Stimulated activated CD8-positive, alpha-beta memory T cell treated with anti-CD3 and anti-CD28 coated beads, Interleukin-7, amount 100 ng/mL, for 48 hours (primary cell): ENCODE data around the gene MAPT.
"Not testable (repeated sequence)": the region's sequence is repeated elsewhere in the genome, so short reads cannot be mapped to it uniquely, and the experiment has no call there.

Source experiments
- DNase-seq, 2 donors: peaks; one replicate each; pipeline ENCODE4 v3.0.0-alpha.2; 2020; ENCODE audit warnings: low read depth in 1 of 2; ENCODE audit errors: extremely low read depth in 1 of 2

Gene MAPT

DNA sequence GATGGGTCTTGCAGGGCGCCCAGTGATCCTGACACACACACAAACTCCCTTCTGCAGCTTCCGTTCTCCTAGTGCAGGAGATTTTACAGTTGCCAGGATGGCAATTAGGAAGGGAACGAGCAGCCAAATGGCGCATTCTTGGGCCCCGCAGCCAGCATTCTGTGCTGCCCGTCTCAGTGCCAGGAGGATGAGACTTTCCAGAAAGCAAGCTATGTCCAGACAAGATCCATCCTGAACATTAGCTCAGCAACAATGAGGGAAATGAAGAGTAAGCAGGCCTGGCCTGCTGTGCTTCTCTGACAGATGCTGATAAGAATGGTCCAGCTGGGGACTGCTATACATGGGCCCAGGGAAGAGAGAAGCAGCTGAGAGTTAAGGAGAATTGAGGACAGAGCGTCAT is 33.2 kb upstream of the MAPT start:
- DNase-seq: no peak

DNA sequence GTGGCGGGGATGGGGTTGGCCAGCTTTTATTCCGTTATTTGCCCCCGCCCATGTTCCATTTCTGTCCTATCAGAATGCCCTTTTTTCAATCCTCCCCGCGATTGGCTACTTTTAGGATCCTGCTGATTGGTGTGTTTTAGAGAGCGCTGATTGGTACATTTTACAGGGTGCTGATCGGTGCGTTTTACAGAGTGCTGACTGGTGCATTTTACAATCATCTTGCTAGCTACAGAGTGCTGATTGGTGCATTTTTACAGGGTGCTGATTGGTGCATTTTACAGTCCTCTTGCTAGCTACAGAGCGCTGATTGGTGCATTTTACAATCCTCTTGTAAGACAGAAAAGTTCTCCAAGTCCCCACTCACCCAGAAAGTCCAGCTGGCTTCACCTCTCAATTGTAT is 32.2 kb upstream of the MAPT start:
- not testable (repeated sequence) for DNase-seq

DNA sequence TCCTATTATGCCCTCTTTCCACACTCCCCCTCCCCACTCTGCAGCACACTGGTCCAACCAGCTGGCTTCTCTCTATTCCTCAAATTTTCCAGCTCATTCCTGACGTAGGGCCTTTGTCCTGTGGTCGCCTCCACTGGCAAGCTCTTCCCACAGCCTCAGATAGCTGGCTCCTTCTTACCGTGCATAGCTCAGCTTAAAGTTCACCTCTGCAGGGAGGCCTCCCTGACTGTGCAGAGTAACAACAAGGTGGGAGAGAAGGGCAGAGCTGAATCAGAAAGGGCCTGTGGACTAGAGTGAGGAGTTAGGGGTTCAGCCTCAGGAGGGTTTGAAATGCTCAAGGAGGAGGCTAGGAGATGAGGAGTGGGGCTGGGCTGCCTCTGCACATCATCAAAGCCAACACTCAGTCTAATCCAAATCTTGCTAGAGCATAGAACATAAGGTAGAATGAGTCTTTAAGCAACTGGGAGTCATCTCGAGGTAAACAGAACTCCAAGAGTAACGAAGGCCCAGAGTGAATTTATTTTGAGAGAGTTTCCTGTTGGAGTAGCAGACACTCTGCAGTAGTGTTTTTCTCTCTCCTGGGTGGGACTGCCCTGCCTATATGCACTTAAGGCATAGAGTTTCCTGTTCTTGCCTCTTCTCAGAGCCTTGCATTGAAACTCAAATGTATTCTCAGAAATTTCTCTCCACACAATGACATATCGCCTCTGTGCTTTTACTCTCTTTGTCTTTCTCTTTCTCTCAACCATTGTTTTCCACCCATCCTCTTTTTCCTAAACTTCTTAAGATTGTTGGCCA is 30.3 kb upstream of the MAPT start:
- no peak for DNase-seq

DNA sequence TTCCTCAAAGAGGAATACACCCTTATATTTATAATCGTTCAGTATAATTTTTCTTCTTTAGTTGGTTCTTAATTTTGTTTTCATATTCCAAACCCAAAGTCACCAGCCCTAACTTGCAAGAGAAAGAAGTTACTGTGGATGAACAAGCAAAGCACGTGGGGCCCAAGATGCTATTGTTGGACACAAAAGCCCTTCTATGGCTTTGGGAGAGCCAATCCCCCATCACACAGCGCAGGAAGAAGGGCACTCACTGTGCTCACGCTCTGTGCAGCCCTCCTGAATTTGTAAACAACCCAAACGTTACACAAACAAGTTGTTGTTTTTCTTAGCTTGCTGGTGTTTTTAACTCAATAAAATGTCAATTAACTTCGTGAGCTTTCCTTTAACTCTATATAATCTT is 27.2 kb upstream of the MAPT start:
- no peak for DNase-seq

DNA sequence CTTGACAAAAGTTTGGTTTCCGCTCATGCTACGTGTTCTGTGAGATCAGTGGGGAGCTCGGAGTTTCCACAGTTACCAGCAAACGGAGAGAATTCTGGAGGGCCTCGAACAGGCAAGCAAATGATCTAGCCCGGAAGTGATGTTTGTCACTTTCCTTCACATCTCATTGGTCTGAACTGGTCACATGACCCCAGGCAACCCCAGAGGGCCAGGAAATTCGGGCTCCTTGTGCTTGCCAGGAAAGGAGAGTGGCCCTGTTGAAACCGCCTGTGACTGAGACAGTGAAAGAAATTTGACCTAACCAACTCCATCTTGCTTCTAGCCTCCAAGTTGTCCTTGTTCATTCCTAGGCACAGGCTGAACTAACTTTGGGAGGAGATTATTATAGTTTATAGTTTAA is 26.7 kb upstream of the MAPT start:
- DNase-seq: no peak

DNA sequence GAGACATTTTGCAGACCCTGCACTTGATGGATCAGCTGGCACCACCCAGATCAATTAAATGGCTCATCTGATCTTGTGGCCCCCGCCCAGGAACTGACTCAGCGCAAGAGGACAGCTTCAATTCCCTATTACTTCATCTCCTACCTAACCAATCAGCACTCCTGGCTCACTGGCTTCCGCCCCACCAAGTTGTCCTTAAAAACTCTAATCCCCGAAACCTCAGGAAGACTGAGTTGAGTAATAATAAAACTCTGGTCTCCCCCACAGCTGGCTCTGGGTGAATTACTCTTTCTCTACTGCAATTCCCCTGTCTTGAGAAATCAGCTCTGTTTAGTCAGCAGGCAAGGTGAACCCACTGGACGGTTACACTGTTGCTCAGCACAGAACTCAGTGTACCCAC is 26.1 kb upstream of the MAPT start:
- DNase-seq: no peak

DNA sequence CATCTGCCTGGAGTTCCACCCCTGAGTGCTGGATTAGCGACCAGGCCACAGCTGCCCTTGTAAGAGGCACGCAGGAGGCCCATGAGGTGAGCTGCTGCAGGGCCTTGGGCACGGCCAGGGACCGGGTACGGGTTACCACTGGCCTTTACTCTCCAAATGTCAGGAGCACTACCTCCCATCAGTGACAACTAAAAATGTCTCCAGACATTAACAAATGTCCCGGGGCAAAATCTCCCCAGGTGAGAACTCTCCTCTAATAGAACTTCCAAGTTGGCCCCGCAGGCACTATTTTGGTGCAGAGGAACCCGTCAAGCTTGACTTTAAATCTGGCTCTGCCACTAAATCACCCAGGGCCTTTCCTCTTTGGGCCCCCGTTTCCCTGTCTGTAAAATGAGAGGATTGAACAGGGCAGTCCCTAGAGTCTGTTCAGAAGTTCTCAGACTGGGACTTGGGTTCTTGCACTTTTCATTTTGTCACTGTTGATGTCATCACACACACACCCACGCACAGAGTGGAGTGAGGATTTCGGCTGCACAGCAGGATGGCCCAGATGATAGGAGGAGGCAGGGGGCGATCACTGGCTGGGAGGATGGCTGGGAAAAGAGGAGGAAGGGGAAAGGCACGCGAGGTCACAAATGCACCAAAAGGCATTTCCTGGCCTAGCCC is 24.5 kb upstream of the MAPT start:
- DNase-seq: no peak

DNA sequence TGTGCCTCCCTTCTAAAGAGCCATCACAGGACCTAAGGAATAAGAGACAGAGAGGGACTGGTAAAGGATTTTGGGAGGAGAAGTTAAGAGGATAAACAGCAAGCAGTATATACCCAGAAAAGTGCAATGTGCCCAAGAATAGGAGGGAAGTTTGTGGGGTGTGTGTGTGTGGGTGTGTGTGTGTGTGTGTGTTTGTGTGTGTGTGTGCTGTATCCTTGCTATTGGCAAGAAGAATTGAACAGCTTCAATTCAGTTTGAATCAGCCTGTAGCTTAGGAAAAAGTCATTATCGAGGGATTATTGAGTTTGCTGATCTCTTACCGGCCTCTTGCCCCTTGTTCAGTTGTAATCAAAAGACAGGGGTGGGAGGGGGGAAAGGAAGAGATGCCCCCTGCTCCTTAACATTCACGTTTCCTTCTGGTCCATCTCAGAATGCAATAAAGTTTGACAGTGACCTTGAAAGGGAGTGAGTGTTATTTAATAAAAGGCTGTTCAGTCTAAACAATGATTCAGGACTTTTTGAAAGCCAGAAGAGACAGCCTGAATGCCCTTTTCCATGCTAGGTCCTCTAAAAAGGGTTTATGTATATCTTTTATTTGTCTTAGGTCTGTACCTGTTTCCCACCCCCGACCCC is 23.9 kb upstream of the MAPT start:
- no peak for DNase-seq

DNA sequence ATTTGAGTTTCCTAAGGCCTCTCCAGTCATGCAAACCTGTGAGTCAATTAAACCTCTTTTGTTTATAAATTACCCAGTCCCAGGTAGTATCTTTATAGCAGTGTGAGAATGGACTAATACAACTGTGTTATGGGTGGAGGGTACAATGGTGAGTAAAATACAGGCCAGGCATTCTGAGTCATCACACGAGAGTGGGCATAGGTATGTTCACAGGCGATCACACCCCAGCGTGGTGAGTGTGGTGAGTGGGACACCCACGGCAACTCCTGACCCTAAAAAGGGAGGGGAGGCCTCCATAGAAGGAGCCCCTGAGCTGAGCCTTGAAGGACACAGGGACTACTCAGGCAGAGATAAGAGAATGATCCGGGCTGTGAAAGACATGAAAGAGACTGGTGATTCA is 22.6 kb upstream of the MAPT start:
- DNase-seq: no peak

DNA sequence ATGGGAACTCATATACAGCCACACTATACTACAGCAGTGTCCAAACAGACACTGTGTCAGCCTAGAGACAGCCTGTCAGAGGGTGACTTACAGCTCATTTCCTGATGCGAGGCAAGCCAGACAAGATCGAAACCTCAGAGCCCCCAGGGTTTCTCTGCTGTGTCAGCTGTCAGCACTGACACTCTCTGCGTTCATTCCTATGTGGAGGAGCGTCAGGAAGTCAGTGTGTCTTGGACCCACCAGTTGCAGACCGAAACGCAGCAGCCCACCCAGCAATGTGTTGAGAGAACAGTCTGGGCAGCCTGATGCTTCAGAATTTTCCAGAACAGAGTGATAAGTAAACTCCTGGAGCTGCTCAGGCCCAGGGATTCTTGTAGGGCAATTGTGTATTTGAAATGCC is 20.6 kb upstream of the MAPT start:
- DNase-seq: peak in 1 of 2 donors; percentile 42

DNA sequence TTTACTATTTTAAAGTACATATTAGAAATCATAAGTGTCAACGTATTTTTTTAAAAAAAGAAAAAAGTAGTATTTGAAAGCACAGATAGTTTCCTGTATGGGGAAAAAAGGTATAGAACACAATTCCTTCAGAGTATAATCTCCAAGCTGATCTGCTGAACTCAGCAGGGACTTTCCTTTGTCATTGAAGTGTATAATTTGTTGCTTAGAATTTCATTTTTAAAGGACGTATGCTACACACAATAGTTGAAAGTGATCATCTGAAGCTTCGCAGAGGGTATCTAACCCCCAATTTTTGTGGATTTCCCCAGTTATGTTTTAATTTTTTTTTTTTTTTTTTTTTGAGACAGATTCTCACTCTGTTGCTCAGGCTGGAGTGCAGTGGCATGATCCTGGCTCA is 20.2 kb upstream of the MAPT start:
- DNase-seq: no peak

DNA sequence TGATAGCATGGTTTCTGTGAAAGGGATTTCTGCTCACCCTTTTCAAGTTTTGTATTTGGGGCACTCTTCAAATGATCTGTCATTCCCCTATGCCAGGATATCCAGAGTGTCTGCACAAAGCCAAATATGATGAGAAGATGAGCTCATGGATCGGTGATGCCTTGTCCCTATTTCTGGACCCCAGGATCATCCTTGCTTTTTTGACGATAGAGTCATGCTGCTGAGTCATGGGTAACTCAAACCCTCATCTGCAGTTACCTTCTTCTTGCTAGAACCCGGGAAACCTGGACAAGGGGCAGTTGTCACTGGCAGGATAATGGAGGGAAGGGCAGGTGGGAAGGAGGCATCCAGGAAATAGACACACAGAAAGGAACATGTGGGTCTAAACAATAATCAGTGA is 17.8 kb upstream of the MAPT start:
- DNase-seq: no peak

DNA sequence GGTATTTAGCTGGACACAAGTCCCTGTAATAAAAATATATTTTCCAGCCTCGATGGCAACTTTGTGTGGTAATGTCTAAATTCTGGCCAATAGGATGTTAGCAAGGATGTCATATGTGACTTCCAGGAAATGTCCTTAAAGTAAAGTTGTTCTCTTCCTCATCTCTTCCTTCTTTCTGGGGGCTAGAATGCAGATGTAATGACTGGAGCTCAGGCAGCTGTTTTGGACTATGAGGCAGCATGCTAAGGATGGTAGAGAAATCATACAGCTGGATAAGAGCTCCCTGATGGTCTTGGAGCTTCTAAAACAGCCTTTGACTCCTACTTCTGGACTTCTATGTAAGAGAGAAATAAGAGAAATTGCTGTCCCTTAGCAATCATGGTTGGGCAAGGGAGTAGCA is 16.9 kb upstream of the MAPT start:
- no peak for DNase-seq

DNA sequence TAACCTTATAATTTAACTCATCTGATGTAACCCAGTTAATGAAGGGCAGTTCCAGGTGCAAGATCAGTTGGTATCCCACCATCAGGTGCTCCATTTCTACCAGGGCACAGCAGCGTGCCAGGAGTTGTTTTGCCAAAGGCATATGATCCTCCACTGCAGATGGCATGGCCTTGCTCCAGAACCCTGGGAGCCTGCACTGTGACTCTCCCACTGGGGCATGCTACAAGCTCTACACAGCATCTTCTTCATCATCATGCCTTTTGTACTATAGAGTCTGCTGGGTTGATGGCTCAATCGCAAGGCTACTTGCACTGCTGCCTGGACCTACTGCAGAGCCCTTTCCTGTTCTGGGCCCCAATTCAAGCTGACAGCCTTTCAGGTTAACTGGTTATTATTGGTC is 11.3 kb upstream of the MAPT start:
- DNase-seq: no peak

DNA sequence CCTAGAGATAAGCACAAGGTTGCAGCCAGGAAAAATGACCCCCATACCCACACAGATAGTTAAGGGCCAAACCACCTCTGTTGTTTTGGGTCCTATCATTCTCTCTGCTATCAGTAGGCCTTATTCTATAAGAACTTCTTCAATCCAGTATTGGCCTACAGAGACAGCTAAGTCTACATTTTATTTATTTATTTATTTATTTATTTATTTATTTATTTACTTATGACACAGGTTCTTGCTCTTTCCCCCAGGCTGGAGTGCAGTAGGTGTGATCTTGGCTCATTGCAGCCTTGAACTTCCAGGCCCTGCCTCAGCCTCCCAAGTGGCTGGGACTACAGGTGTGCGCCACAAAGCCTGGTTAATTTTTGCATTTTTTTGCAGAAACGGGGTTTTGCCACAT is 7.5 kb upstream of the MAPT start:
- no peak for DNase-seq

DNA sequence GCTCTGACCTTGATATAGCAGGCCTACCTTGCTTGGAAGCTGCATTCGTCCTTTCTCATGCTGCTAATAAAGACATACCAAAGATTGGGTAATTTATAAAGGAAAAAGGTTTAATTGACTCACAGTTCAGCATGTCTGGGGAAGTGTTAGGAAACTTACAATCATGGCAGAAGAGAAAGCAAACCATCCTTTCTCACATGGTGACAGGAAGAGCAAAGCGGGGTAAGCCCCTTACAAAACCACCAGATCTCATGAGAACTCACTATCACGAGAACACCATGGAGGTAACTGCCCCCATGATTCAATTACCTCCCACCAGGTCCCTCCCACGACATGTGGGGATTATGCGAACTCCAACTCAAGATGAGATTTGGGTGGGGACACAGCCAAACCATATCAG is 6.0 kb upstream of the MAPT start:
- no peak for DNase-seq

DNA sequence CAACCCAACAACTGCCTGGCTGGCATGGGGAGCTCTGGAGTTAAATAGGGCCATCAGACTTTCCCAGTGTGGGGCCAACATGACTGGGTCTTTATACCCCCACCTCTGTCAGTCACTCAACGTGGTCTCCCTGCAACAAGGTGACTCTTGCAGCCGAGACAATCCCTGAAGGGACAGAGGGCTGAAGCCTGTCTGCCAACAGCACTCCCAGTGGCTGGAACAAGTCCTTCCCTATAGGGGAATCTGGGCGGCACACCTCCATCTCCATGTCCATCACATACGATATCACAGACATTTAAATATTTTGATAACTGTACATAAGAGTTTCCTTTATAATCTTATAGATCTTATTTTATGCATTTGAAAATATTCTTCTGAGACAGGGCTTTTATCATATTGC is 4.8 kb upstream of the MAPT start:
- DNase-seq: no peak

DNA sequence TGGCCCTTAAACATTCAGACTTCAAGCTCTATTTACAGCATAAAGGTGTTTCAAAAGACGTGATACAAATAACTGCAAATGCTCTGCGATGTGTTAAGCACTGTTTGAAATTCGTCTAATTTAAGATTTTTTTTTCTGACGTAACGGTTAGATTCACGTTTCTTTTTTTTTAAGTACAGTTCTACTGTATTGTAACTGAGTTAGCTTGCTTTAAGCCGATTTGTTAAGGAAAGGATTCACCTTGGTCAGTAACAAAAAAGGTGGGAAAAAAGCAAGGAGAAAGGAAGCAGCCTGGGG is 681 bp upstream of the MAPT start:
- no peak for DNase-seq

DNA sequence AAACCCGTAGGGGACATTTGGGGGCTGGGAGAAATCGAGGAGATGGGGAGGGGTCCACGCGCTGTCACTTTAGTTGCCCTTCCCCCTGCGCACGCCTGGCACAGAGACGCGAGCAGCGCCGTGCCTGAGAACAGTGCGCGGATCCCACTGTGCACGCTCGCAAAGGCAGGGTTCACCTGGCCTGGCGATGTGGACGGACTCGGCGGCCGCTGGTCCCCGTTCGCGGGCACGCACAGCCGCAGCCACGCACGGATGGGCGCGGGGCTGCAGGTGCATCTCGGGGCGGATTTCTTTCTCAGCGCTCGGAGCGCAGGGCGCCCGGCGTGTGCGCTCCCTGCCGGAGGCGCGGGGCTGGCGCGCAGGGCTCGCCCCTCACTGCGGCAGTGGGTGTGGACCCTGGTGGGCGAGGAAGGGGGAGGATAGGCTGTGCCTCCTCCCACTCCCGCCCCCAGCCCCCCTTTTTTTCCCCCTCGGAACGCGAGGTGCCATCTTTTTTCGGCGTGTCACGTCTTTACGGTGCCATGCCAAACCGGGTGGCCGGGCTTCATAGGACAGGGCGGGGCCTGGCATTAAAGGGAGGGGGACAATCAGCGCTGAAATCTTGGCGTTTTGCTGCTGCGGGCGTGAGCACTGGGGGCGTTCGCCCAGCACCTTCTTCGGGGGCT is 1.1 kb downstream of the MAPT start:
- no peak for DNase-seq

DNA sequence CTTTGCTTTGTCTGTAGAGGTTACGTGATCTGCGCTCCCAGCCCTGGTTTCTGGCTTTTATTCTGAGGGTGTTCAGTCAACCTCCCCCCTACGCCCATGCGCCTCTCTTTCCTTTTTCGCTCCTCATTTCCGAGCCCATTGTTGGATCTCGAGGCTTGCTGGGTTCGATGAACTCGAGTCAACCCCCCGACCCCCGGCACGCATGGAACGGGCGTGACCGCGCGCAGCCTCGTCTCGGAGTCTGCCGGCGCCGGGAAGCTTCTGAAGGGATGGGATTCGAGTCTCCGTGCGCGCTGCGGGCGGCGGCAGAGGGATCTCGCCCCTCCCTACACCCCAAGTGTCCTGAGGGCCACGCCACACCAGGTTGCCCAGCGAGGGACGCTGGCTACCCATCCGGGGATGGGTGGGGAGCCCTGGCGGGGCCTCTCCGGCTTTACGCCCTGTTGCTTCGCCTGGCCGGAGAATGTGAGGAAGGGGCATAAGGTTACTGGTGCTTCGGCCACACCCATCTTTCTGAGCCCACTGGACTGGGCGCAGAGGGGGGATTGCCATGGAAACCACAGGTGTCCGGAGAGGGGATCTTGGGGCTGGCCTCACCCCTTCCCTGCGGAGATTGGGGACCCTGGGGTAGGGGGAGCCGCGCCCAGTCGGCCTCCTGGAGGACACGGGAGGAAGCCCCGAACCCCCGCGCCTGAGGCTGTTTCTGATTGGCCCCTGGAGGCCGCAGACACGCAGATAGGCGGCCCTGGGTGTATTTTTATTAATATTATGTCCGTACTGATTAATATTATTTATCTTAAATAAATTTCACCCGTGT is 1.8 kb downstream of the MAPT start:
- DNase-seq: no peak
